Heart right ventricle (tissue), 16 donors: ENCODE results near the gene TMEM51. TPM values are rescaled to one million over a fixed set of nuclear protein-coding genes. Genes with fewer than 3 reads are reported as not detected.

Experiments used
- ATAC-seq, 8 donors: fragments of 200-7000 bp; cut with Tn5 transposase; one replicate each; pipeline ENCODE4 v1.9.1; 2020; ENCODE audit warnings: mild to moderate bottlenecking in 8 of 8, moderate library complexity in 8 of 8, moderate number of reproducible peaks in 1 of 8
- DNase-seq, 2 donors: peaks; one replicate each; pipeline ENCODE4 v3.0.0-alpha.2; 2020
- H3K27ac ChIP-seq, 10 donors: fragments of 200-600 bp; sonication (generic) in 2 of 10; one replicate each; pipeline versions ENCODE4 v1.5.0 to v1.8.0; 2020 to 2022; ENCODE audit warnings: mild to moderate bottlenecking in 3 of 10
- H3K27me3 ChIP-seq, 7 donors: fragments of 200-600 bp; one replicate each; pipeline ENCODE4 v1.8.0; 2021 to 2022; ENCODE audit warnings: mild to moderate bottlenecking in 2 of 7
- H3K36me3 ChIP-seq, 9 donors: fragments of 200-600 bp; sonication (generic) in 1 of 9; one replicate each; pipeline versions ENCODE4 v1.5.0 to v1.8.0; 2020 to 2022; ENCODE audit warnings: mild to moderate bottlenecking in 2 of 9
- H3K4me1 ChIP-seq, 9 donors: fragments of 200-600 bp; sonication (generic) in 1 of 9; one replicate each; pipeline versions ENCODE4 v1.5.0 to v1.8.0; 2020 to 2022; ENCODE audit warnings: mild to moderate bottlenecking in 4 of 9
- H3K4me3 ChIP-seq, 10 donors: fragments of 200-600 bp; sonication (generic) in 2 of 10; one replicate each; pipeline versions ENCODE4 v1.5.0 to v1.8.0; 2020 to 2022; ENCODE audit warnings: mild to moderate bottlenecking in 7 of 10, moderate library complexity in 2 of 10
- H3K9me3 ChIP-seq, 11 donors: fragments of 200-600 bp in 10 of 11; sonication (generic) in 2 of 11; one replicate each; pipeline versions ENCODE4 v1.5.0 to v1.8.0; 2013 to 2022; ENCODE audit warnings: mild to moderate bottlenecking in 2 of 11, control low read depth in 1 of 11, moderate library complexity in 1 of 11
- CTCF ChIP-seq, 9 donors: fragments of 200-600 bp; sonication (generic) in 2 of 9; IDR thresholded peaks; one replicate each; pipeline versions ENCODE4 v1.5.0 to v1.8.0; 2021 to 2022; ENCODE audit warnings: antibody characterized with exemption in 9 of 9, mild to moderate bottlenecking in 5 of 9, moderate library complexity in 1 of 9
- WGBS, 2 donors: extraction: QIAGEN DNeasy Blood & Tissue Kit; methylation state at CpG; one replicate each; pipeline ENCODE4 v1.1.7; 2013; ENCODE audit warnings: inconsistent platforms in 1 of 2; 5-methylcytosine and 5-hydroxymethylcytosine counted together
- intact Hi-C, 10 donors: fragments of 100-400 bp; cut with DNase I; formaldehyde crosslinking; loops; one replicate each; pipeline versions ENCODE4 v1.11.1 to v1.14.2; 2022
- polyA plus RNA-seq, 2 donors: library from polyadenylated mRNA; stranded (reverse); fragments of 200-250 nt; gene quantifications; one replicate each; pipeline ENCODE4 v1.2.3, GENCODE V29; 2013
- total RNA-seq, 10 donors: library from RNA; stranded (reverse); fragmentation: NEBNext Ultra II Directional in 3 of 10; extraction: Animal tissue kit (Norgen Biotek cat#: 25700) in 3 of 10; gene quantifications; one replicate each; pipeline versions ENCODE4 v1.2.1 to v1.2.4, GENCODE V29; 2021 to 2023
- donor health status: Arrhythmogenic right ventricular cardiomyopathy.
- donor health status: ischemic (EF 13 %, LVEDD 7.1; RV severe dilation, severe dysfunction).
- donor health status: healthy with polysubstance abuse.
- donor health status: DM: no; HTN: yes; CAD: no.
- donor health status: DM: no; HTN: no; CAD: no.
- donor health status: ischemic (EF 25% LVEDD 6.9; RV normal size, moderate dysfunction).
- donor health status: ischemic (EF 25% LVEDD 5.7; RV mildly dilated, moderate dysfunction).
- donor health status: healthy.
- donor health status: DM: yes; HTN: yes; CAD: no.
- donor health status: Ischemic cardiomyopathy.
- donor health status: ischemic (EF 35%, LVEDD 5.7; RV mildly dilated, moderate dysfunction).
- donor health status: nonischemic (EF 11% LVEDD 7.7; RV severe dilation, severe dysfunction).
- donor health status: DM: yes; HTN: yes; CAD: no.
- donor health status: PGD.
- donor health status: ischemic (EF 29% LVEDD 5.4; RV normal size, mild dysfunction).
- donor health status: nonischemic (EF 23%, LVEDD 6.1; RV moderate dilation, normal function).

Gene TMEM51
- total and polyA plus RNA-seq, 12 donors: 2.0 to 9.5 (median 3.2) TPM

- H3K4me1 ChIP-seq: peaks cover 0 to 42% (median 19%) of the 10 kb centered on the region in 9 donors
- H3K27ac ChIP-seq: no peak overlapping the region
- H3K9me3 ChIP-seq: no peaks in the 10 kb centered on the region
- no peaks in the 10 kb centered on the region for H3K36me3 ChIP-seq
- H3K27me3 ChIP-seq: peaks cover 0 to 35% (median 0%) of the 10 kb centered on the region in 7 donors
- ATAC-seq (no peak), DNase-seq (no peak)
- WGBS, 2 donors: 45 to 46% methylated on average over 5 of the region's 5 CpGs
- intact Hi-C loops: loop anchor here in 7 of 10 donors (5.0 to 10.0 kb wide), 5 partner anchors 61 to 153 kb away; no protein-coding TSS in a partner anchor
- no peak for TF ChIP-seq CTCF (IDR thresholded peaks at IDR 0.05)
- H3K4me3 ChIP-seq: no peak overlapping the region
These were observed 2.2 kb upstream of the TMEM51 start for GRCh38 chr1:15151377-15151806.

GRCh38 chr1:15151871-15152270 is 1.7 kb upstream of the TMEM51 start:
- TF ChIP-seq CTCF (IDR thresholded peaks at IDR 0.05): no peak
- Histone ChIP-seq H3K27ac (peak overlapping the region in 4 of 10 donors; percentile 78 to 88 (median 84)), H3K4me1 (peaks cover 2 to 47% (median 20%) of the 10 kb centered on the region in 9 donors), H3K27me3 (peaks cover 0 to 35% (median 0%) of the 10 kb centered on the region in 7 donors), H3K4me3 (peak overlapping the region in 3 of 10 donors; percentile 65 to 91 (median 72)), H3K9me3 (no peaks in the 10 kb centered on the region), H3K36me3 (no peaks in the 10 kb centered on the region)
- ATAC-seq (no peak), DNase-seq (no peak)
- intact Hi-C loops: loop anchor here (1.0 to 10.0 kb wide), 7 partner anchors 60 to 153 kb away; no protein-coding TSS in a partner anchor
- 53 to 57% methylated on average over 3 of the region's 3 CpGs for WGBS, 2 donors

- Histone ChIP-seq H3K36me3 (no peaks in the 10 kb centered on the region), H3K27ac (peak overlapping the region; percentile 50 to 88 (median 80)), H3K4me1 (peaks cover 2 to 50% (median 20%) of the 10 kb centered on the region in 9 donors), H3K27me3 (peaks cover 0 to 35% (median 0%) of the 10 kb centered on the region in 7 donors), H3K9me3 (no peaks in the 10 kb centered on the region), H3K4me3 (peak overlapping the region; percentile 61 to 91 (median 66))
- intact Hi-C loops: loop anchor here (1.0 to 10.0 kb wide), 7 partner anchors 60 to 152 kb away; no protein-coding TSS in a partner anchor
- DNase-seq (peak; percentile 76 to 83), ATAC-seq (peak; percentile 56 to 84 (median 76))
- TF ChIP-seq CTCF (IDR thresholded peaks at IDR 0.05): peak; percentile 46 to 84 (median 66)
- WGBS, 2 donors: 0 to 1% methylated on average over 59 to 61 of the region's 61 CpGs
These were observed 996 bp upstream of the TMEM51 start for GRCh38 chr1:15152318-15153183.

- Histone ChIP-seq H3K4me3 (peak overlapping the region; percentile 61 to 91 (median 66)), H3K27me3 (peaks cover 0 to 35% (median 0%) of the 10 kb centered on the region in 7 donors), H3K4me1 (peaks cover 2 to 55% (median 20%) of the 10 kb centered on the region in 9 donors), H3K9me3 (no peaks in the 10 kb centered on the region), H3K36me3 (no peaks in the 10 kb centered on the region), H3K27ac (peak overlapping the region; percentile 40 to 88 (median 80))
- peak; percentile 48 to 71 for DNase-seq
- 1% methylated on average over 69 to 74 of the region's 74 CpGs for WGBS, 2 donors
- ATAC-seq: peak; percentile 41 to 58 (median 52)
- intact Hi-C loops: loop anchor here (1.0 to 10.0 kb wide), 7 partner anchors 58 to 151 kb away; no protein-coding TSS in a partner anchor
- peak; percentile 49 to 78 (median 72) for TF ChIP-seq CTCF (IDR thresholded peaks at IDR 0.05)
These were observed 414 bp downstream of the TMEM51 start for GRCh38 chr1:15153842-15154479.
